ENCODE data around the gene ZNF469.
A peak's percentile ranks its signal among the peaks of the same experiment; 100 is the strongest.

ZNF469 gene

GRCh38 chr16:88338111-88338510 is 44.6 kb upstream of the ZNF469 start:
- TF ChIP-seq CTCF (IDR thresholded peaks at IDR 0.05; ENCODE audit: control insufficient read depth, insufficient read depth, low read depth, low read length, missing control alignments) = peak; percentile 11
- no peak overlapping the region for H3K4me3 ChIP-seq (ENCODE audit: control insufficient read depth, low read depth, low read length)
- DNase-seq (ENCODE audit: low read depth) = no peak

GRCh38 chr16:88338896-88339295 is 43.9 kb upstream of the ZNF469 start:
- no peak overlapping the region for H3K4me3 ChIP-seq (ENCODE audit: control insufficient read depth, low read depth, low read length)
- DNase-seq (ENCODE audit: low read depth) = no peak
- no peak for TF ChIP-seq CTCF (IDR thresholded peaks at IDR 0.05; ENCODE audit: control insufficient read depth, insufficient read depth, low read depth, low read length, missing control alignments)

GRCh38 chr16:88339930-88340754 is 42.6 kb upstream of the ZNF469 start:
- no peak for TF ChIP-seq CTCF (IDR thresholded peaks at IDR 0.05; ENCODE audit: control insufficient read depth, insufficient read depth, low read depth, low read length, missing control alignments)
- H3K4me3 ChIP-seq (ENCODE audit: control insufficient read depth, low read depth, low read length) = no peak overlapping the region
- DNase-seq (ENCODE audit: low read depth) = no peak

- DNase-seq (ENCODE audit: low read depth) = no peak
- no peak for TF ChIP-seq CTCF (IDR thresholded peaks at IDR 0.05; ENCODE audit: control insufficient read depth, insufficient read depth, low read depth, low read length, missing control alignments)
- H3K4me3 ChIP-seq (ENCODE audit: control insufficient read depth, low read depth, low read length) = no peak overlapping the region
Measured at GRCh38 chr16:88340755-88341150, 42.0 kb upstream of the ZNF469 start.

- DNase-seq (ENCODE audit: low read depth) = no peak
- no peak overlapping the region for H3K4me3 ChIP-seq (ENCODE audit: control insufficient read depth, low read depth, low read length)
- no peak for TF ChIP-seq CTCF (IDR thresholded peaks at IDR 0.05; ENCODE audit: control insufficient read depth, insufficient read depth, low read depth, low read length, missing control alignments)
Measured at GRCh38 chr16:88341551-88342290, 41.0 kb upstream of the ZNF469 start.

- TF ChIP-seq CTCF (IDR thresholded peaks at IDR 0.05; ENCODE audit: control insufficient read depth, insufficient read depth, low read depth, low read length, missing control alignments) = no peak
- no peak for DNase-seq (ENCODE audit: low read depth)
- no peak overlapping the region for H3K4me3 ChIP-seq (ENCODE audit: control insufficient read depth, low read depth, low read length)
Measured at GRCh38 chr16:88342491-88342890, 40.3 kb upstream of the ZNF469 start.
